Activated CD8-positive, alpha-beta memory T cell treated with anti-CD3 and anti-CD28 coated beads, Interleukin-2, amount 10 ng/mL, durations not matched to agents 7 days and 5 days (primary cell): ENCODE data around the gene LRRC59. TPM values are rescaled to one million over a fixed set of nuclear protein-coding genes. Genes with fewer than 3 reads are reported as not detected.
"Not testable (repeated sequence)": the region's sequence is repeated elsewhere in the genome, so short reads cannot be mapped to it uniquely, and the experiment has no call there.

Experiments used
- ATAC-seq: fragments of 150-1000 bp; cut with Tn5 transposase; one replicate; pipeline ENCODE4 v1.10.0; 2021; ENCODE audit warnings: moderate library complexity
- CTCF ChIA-PET: fragments of 350-600 bp; sonication (Branson Sonifier 250); formaldehyde crosslinking; loops from one replicate; lab custom pipeline; 2021; ENCODE audit warnings: antibody characterized with exemption; lab: Charles Lee
- DNase-seq: peaks from one replicate; pipeline ENCODE4 v3.0.0-alpha.2; 2020
- H3K27ac Mint-ChIP-seq: one replicate; pipeline ENCODE4 v1.8.0; 2021; ENCODE audit warnings: mild to moderate bottlenecking, mixed read lengths
- H3K27me3 Mint-ChIP-seq: one replicate; pipeline ENCODE4 v1.8.0; 2021; ENCODE audit warnings: mixed read lengths
- H3K36me3 Mint-ChIP-seq: one replicate; pipeline ENCODE4 v1.8.0; 2021; ENCODE audit warnings: mild to moderate bottlenecking, mixed read lengths
- H3K4me1 Mint-ChIP-seq: one replicate; pipeline ENCODE4 v1.8.0; 2021; ENCODE audit warnings: mixed read lengths
- H3K4me3 Mint-ChIP-seq: one replicate; pipeline ENCODE4 v1.8.0; 2021; ENCODE audit warnings: mild to moderate bottlenecking, moderate library complexity, mixed read lengths
- H3K9me3 Mint-ChIP-seq: one replicate; pipeline ENCODE4 v1.8.0; 2022; ENCODE audit warnings: low read depth, mixed read lengths
- total RNA-seq, 2 experiments: library from RNA; stranded (reverse); gene quantifications; one replicate each; pipeline ENCODE4 v1.2.3, GENCODE V29; 2021

LRRC59 gene
- total RNA-seq, 2 experiments from 2014 or later: 71.5 to 82.6 TPM

DNA sequence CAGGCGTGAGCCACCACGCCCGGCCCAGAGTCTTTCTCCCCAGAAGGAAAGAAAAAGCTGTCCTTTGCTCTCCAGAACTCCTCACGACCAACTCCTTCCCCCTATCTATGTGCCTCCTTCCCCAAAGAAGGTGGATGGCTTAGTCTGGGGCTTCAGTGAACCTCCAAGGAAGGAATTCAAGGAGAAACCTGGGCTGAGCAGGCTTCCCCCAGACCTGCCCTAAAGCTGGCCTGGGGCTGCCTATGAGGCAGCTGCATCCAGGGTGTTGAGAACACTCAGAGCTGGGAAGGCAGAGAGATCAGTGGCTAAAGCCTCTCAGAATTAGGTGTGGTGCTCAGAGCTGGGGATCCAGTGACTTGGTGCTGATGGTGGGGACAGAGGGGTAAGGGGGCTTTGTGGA, 32.5 kb upstream of the LRRC59 start:
- Mint-ChIP-seq H3K36me3 (peaks cover 2% of the 10 kb centered on the region), H3K4me3 (no peak overlapping the region), H3K27me3 (no peaks in the 10 kb centered on the region), H3K4me1 (peaks cover 21% of the 10 kb centered on the region), H3K27ac (no peak overlapping the region), H3K9me3 (no peaks in the 10 kb centered on the region)
- no peak for ATAC-seq
- no peak for DNase-seq
- CTCF ChIA-PET: interaction anchor here (0.8 to 2.1 kb wide), 2 partner anchors 32 to 68 kb away, joined by 3 to 11 read pairs; partner anchors contain the start of gene LRRC59

GRCh38 chr17:50428831-50429424, 31.6 kb upstream of the LRRC59 start:
- Mint-ChIP-seq H3K27me3 (no peaks in the 10 kb centered on the region), H3K9me3 (no peaks in the 10 kb centered on the region), H3K36me3 (peaks cover 2% of the 10 kb centered on the region), H3K27ac (no peak overlapping the region), H3K4me1 (peaks cover 24% of the 10 kb centered on the region), H3K4me3 (no peak overlapping the region)
- ATAC-seq (no peak), DNase-seq (no peak)
- CTCF ChIA-PET: interaction anchor here (0.8 to 2.1 kb wide), 2 partner anchors 32 to 67 kb away, joined by 3 to 11 read pairs; partner anchors contain the start of gene LRRC59

DNA sequence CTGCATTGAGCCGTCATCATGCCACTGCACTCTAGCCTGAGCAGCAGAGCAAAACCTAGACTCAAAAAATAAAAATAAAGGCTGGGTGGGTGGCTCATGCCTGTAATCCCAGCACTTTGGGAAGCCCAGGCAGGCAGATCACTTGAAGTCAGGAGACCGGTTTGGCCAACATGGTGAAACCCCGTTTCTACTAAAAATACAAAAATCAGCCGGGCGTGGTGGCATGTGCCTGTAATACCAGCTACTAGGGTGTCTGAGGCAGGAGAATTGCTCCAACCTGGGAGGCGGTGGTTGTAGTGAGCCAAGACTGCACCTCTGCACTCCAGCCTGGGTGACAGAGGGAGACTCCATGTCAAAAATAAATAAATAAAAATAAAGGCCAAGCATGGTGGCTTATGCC, 30.8 kb upstream of the LRRC59 start:
- not testable (repeated sequence) for H3K27me3 Mint-ChIP-seq, H3K36me3 Mint-ChIP-seq, H3K4me3 Mint-ChIP-seq, ATAC-seq, DNase-seq, H3K9me3 Mint-ChIP-seq, H3K27ac Mint-ChIP-seq
- CTCF ChIA-PET: interaction anchor here (4.0 kb wide), 1 partner anchor 31 kb away, joined by 31 read pairs; the partner anchor contains the start of gene LRRC59
- H3K4me1 Mint-ChIP-seq: peaks cover 24% of the 10 kb centered on the region

DNA sequence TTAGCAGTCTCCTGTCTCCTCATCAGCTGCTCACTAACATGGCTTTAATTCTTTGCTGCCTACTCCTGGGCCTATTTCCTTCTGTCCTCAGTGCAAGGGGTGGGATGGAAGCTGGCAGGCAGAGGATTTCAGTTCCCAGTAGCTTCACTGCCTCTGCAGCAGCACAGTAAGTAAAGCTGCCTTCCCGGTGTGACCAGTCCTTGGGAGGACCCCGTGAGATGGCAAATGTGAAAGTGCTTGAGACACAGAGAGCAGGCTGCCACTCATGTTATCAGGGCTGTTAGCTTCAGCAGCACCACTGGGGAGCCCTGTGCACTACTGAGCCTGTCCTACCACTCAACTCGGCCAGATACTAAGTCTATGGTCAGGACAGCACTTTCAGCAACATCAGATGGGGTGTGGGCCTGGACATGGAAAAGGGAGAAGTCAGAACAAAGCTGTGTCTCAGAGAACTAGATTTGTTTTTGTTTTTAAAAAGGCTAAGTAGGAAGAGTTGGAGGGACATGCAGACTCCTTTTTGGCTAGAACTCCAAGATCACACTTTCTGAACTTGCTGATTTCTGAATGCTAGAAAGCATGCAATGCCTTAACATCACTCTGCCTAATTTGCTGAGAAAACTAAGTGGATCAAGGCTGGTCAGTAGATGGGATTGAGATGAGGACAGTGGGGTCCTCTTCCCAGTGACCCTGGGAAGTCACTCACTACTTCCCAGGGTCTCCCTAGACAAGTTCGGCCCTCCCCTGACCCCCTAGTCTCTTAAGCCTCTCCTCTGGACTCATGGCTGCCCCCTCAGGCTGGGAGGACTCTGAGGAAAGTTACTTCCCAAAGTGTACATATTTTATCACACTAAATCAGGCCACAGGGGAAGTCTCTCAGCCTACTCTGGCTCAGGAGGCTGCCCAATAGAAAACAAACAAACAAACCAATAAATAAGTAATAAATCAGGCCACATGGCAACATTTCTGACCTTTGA, 29.8 kb upstream of the LRRC59 start:
- no peaks in the 10 kb centered on the region for H3K27me3 Mint-ChIP-seq

GRCh38 chr17:50426472-50426782, 29.1 kb upstream of the LRRC59 start:
- Mint-ChIP-seq H3K36me3 (peaks cover 2% of the 10 kb centered on the region), H3K4me1 (peaks cover 29% of the 10 kb centered on the region), H3K4me3 (peak overlapping the region; percentile 84), H3K27ac (peak overlapping the region; percentile 78), H3K27me3 (no peaks in the 10 kb centered on the region), H3K9me3 (no peaks in the 10 kb centered on the region)
- DNase-seq (no peak), ATAC-seq (no peak)
- CTCF ChIA-PET: interaction anchor here (1.4 to 4.0 kb wide), 5 partner anchors 29 to 226 kb away, joined by 3 to 31 read pairs (median 6); partner anchors contain the start of gene LRRC59

More for the DNA sequence above, 29.8 kb upstream of the LRRC59 start:
- H3K4me1 Mint-ChIP-seq: peaks cover 24% of the 10 kb centered on the region
- H3K36me3 Mint-ChIP-seq: peaks cover 2% of the 10 kb centered on the region
- peak overlapping the region; percentile 78 for H3K27ac Mint-ChIP-seq
- H3K9me3 Mint-ChIP-seq: no peaks in the 10 kb centered on the region
- peak; percentile 52 for ATAC-seq
- CTCF ChIA-PET: interaction anchor here (1.4 to 4.0 kb wide), 5 partner anchors 30 to 227 kb away, joined by 3 to 31 read pairs (median 6); partner anchors contain the start of gene LRRC59
- H3K4me3 Mint-ChIP-seq: peak overlapping the region; percentile 84
- peak; percentile 55 for DNase-seq

DNA sequence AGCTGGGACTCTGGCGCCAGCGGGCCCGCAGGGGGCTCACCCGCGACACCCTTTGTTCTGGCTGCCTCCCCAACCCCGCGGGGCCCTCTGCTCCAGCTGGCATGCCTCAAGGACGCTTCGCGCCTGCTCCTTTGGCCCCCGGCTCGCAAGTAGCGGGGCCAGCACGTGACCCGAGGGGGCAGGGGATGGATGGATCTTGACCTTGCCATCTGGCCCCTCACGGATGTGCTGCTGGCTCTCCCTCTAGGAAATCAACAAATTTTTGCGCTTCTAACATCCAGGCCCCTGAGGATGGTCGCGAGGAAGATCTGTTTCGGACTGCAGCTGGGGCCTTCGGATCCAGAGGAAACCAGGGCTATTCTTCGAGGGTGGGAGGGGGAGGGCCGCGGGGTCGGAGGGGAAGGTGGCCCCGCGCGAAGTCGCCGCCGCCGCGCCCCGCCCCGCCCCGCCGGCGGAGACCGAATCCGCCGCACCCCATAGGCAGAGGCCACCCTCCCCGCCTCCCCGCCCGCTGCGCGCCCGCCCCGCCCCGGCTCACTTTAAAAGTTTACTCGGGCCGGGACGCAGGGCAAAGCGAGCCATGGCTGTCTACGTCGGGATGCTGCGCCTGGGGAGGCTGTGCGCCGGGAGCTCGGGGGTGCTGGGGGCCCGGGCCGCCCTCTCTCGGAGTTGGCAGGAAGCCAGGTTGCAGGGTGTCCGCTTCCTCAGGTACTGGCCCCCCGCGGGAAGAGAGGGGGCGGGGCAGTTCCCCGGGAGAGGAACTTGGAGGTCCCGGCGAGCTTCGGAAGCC, 28.6 kb upstream of the LRRC59 start, which contains the start of gene ACSF2:
Gene ACSF2 (plus strand): TSS at position 537 of the 790 bp plus-strand sequence. CDS start 44 bp downstream, at position 581.
- no peaks in the 10 kb centered on the region for H3K9me3 Mint-ChIP-seq
- peaks cover 33% of the 10 kb centered on the region for H3K4me1 Mint-ChIP-seq

GRCh38 chr17:50424996-50425681, 27.8 kb upstream of the LRRC59 start:
- CTCF ChIA-PET: interaction anchor here (1.3 to 4.0 kb wide), 2 partner anchors 28 to 152 kb away, joined by 3 to 31 read pairs; partner anchors contain the start of gene LRRC59
- ATAC-seq: no peak
- Mint-ChIP-seq H3K36me3 (peaks cover 2% of the 10 kb centered on the region), H3K4me3 (peak overlapping the region; percentile 84), H3K27ac (peak overlapping the region; percentile 86), H3K27me3 (no peaks in the 10 kb centered on the region), H3K9me3 (no peaks in the 10 kb centered on the region), H3K4me1 (peaks cover 37% of the 10 kb centered on the region)
- DNase-seq: no peak

More for the DNA sequence above, 28.6 kb upstream of the LRRC59 start, which contains the start of gene ACSF2:
- ATAC-seq (peak; percentile 86), DNase-seq (peak; percentile 82)
- Mint-ChIP-seq H3K36me3 (peaks cover 2% of the 10 kb centered on the region), H3K4me3 (peak within 1 kb of the TSS; percentile 84), H3K27ac (peak within 1 kb of the TSS; percentile 86), H3K27me3 (no peaks in the 10 kb centered on the region)
- CTCF ChIA-PET: interaction anchor here (1.3 to 4.0 kb wide), 6 partner anchors 29 to 225 kb away, joined by 3 to 31 read pairs (median 5); partner anchors contain the start of gene LRRC59

DNA sequence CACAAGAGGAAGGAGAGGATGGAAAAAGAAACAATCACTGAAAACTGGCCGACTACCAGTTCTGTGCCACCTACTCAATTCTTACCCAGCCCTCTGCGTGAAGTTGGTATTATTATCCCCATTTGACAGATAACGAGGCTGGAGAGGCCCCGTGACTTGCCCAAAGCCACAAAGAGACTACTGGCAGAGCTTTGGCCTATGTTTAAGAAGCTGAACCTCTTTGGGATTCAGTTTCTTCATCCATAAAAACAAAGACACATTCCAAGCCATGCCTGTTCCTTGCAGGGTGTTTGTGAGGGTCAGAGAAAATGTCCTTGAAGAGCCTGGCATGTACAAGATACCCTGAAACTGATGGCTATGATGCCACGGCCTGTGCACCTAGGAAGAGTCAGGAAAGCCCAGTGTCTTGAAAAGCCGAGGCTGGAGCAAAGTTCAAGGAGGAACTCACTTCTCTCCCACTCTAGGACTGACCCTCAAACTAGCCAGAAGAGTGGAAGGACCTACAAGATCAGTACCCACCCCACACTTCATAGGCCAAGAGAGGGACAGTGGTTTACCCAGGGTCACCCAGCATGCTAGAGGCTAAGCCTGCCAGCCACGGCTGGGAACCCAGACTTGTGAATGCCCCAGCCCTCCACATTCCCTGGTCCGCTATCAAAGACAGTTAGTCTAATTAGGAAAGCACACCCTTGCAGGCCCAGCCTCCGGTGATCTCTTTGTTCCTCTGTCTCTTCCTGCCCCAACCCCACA, 27.1 kb upstream of the LRRC59 start:
- CTCF ChIA-PET: interaction anchor here (1.3 to 4.0 kb wide), 2 partner anchors 27 to 151 kb away, joined by 3 to 31 read pairs; partner anchors contain the start of gene LRRC59
- no peak for ATAC-seq
- no peak overlapping the region for H3K27ac Mint-ChIP-seq
- H3K4me3 Mint-ChIP-seq: peak overlapping the region; percentile 84
- H3K36me3 Mint-ChIP-seq: peaks cover 2% of the 10 kb centered on the region
- H3K9me3 Mint-ChIP-seq: no peaks in the 10 kb centered on the region
- peaks cover 37% of the 10 kb centered on the region for H3K4me1 Mint-ChIP-seq
- no peaks in the 10 kb centered on the region for H3K27me3 Mint-ChIP-seq
- DNase-seq: no peak

DNA sequence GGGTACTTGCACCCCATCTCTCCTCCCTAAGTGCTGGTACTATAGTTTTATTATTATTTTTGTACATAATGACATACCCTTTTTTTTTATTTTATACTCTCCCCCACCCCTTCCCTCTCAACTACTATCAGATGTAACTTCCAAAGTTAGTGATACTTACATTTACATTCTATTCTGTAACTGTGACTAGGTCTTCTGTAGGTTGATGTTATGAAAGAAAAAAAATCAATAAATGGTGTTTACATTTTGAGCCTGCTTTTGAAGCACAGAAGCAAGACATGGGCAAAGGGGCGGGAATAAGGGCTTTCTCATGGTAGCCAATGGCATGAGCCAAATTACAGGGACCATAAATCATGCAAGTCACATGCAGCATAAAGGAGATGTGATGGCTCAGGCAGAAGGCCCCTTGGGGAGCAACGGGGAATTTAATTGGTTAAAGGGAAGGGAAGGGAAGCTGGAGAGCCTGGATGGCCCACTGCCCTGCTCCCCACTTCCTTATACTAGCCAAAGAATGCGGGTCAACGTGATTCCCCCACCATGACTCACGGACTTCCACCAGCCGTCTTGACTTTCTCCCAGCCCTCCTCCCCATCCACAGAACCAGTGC, 26.3 kb upstream of the LRRC59 start:
- CTCF ChIA-PET: no interaction called here
- Mint-ChIP-seq H3K4me1 (peaks cover 37% of the 10 kb centered on the region), H3K4me3 (no peak overlapping the region), H3K9me3 (no peaks in the 10 kb centered on the region), H3K27me3 (peaks cover 4% of the 10 kb centered on the region), H3K36me3 (peaks cover 7% of the 10 kb centered on the region), H3K27ac (no peak overlapping the region)
- ATAC-seq: no peak
- DNase-seq: no peak

DNA sequence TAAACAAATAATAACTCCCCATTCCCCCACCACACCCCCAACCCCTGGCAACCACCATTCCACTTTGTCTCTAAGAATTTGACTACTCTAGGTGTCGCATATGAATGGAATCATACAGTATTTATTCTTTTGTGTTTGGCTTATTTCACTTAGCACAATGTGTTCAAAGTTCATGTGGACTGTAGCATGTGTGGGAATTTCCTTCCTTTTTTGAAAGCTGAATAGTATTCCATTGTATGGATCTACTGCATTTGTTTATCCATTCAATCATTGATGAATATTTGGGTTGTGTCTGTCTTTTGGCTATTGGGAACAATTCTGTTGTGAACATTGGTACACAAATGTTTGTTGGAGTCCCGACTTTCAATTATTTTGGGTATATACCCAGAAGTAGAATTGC, 25.4 kb upstream of the LRRC59 start:
- CTCF ChIA-PET: interaction anchor here (0.7 to 3.5 kb wide), 3 partner anchors 8 to 244 kb away, joined by 3 to 55 read pairs (median 9); partner anchors contain the start of gene LRRC59
- Mint-ChIP-seq H3K4me3 (no peak overlapping the region), H3K36me3 (peaks cover 5% of the 10 kb centered on the region), H3K9me3 (no peaks in the 10 kb centered on the region), H3K27me3 (peaks cover 4% of the 10 kb centered on the region), H3K27ac (no peak overlapping the region), H3K4me1 (peaks cover 35% of the 10 kb centered on the region)
- DNase-seq (no peak), ATAC-seq (no peak)
